ENCODE results near the gene MED1. TPM values are rescaled to one million over a fixed set of nuclear protein-coding genes. Genes with fewer than 3 reads are reported as not detected.

MED1 gene
- total and polyA plus RNA-seq, 8 donors: 5.1 to 48.7 (median 12.5) TPM

GRCh38 chr17:39393736-39394135, 57.3 kb downstream of the MED1 start:
- no peak for TF ChIP-seq POLR2AphosphoS5 (IDR thresholded peaks at IDR 0.05)
- TF ChIP-seq, protein P1, sequence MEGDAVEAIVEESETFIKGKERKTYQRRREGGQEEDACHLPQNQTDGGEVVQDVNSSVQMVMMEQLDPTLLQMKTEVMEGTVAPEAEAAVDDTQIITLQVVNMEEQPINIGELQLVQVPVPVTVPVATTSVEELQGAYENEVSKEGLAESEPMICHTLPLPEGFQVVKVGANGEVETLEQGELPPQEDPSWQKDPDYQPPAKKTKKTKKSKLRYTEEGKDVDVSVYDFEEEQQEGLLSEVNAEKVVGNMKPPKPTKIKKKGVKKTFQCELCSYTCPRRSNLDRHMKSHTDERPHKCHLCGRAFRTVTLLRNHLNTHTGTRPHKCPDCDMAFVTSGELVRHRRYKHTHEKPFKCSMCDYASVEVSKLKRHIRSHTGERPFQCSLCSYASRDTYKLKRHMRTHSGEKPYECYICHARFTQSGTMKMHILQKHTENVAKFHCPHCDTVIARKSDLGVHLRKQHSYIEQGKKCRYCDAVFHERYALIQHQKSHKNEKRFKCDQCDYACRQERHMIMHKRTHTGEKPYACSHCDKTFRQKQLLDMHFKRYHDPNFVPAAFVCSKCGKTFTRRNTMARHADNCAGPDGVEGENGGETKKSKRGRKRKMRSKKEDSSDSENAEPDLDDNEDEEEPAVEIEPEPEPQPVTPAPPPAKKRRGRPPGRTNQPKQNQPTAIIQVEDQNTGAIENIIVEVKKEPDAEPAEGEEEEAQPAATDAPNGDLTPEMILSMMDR (IDR thresholded peaks at IDR 0.05): no peak

GRCh38 chr17:39391448-39391847, 59.6 kb downstream of the MED1 start:
- Histone ChIP-seq H3K27me3 (no peaks in the 10 kb centered on the region), H3K4me3 (no peak overlapping the region), H3K9me3 (no peaks in the 10 kb centered on the region), H3K27ac (no peak overlapping the region), H3K4me1 (peaks cover 0 to 40% (median 9%) of the 10 kb centered on the region in 4 donors), H3K36me3 (peaks cover 0 to 23% (median 9%) of the 10 kb centered on the region in 4 donors)
- 85 to 92% (median 89%) methylated on average over 5 of the region's 5 CpGs for WGBS, 5 donors
- TF ChIP-seq POLR2A (IDR thresholded peaks at IDR 0.05): no peak
- TF ChIP-seq, protein P1 (IDR thresholded peaks at IDR 0.05): no peak
- no peak for TF ChIP-seq EP300 (IDR thresholded peaks at IDR 0.05)
- TF ChIP-seq POLR2AphosphoS5 (IDR thresholded peaks at IDR 0.05): no peak
- intact Hi-C loops (cut with DNase I; ENCODE audit: low total_unique reads): no loop called here
- DNase-seq: no peak

More at GRCh38 chr17:39393736-39394135, 57.3 kb downstream of the MED1 start:
- intact Hi-C loops (cut with DNase I; ENCODE audit: low total_unique reads): no loop called here
- Histone ChIP-seq H3K27me3 (no peaks in the 10 kb centered on the region), H3K27ac (no peak overlapping the region), H3K9me3 (no peaks in the 10 kb centered on the region), H3K36me3 (peaks cover 0 to 1% (median under 1%) of the 10 kb centered on the region in 4 donors), H3K4me1 (peaks cover 0 to 60% (median 19%) of the 10 kb centered on the region in 4 donors), H3K4me3 (no peak overlapping the region)
- DNase-seq: peak in 1 of 2 donors; percentile 10
- WGBS, 5 donors: 48 to 60% (median 58%) methylated on average over 2 of the region's 2 CpGs

DNA sequence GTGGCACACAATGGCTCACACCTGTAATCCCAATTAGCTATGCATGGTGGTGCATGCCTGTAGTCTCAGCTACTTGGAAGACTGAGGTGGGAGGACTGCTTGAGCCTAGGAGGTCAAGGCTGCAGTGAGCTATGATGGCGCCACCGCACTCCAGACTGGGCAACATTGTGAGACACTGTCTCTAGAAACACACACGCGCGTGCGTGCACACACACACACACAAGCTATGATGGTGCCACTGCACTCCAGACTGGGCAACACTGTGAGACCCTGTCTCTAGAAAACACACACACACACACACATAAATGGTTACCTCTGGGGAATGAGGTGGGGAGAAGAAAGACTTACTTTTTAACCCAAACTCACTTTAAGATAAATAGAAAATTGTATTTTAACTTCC, 66.0 kb downstream of the MED1 start:
- H3K4me1 ChIP-seq: peaks cover 0 to 9% (median 6%) of the 10 kb centered on the region in 4 donors
- TF ChIP-seq POLR2A (IDR thresholded peaks at IDR 0.05): no peak
- TF ChIP-seq EP300 (IDR thresholded peaks at IDR 0.05): no peak
- no peak for TF ChIP-seq POLR2AphosphoS5 (IDR thresholded peaks at IDR 0.05)
- TF ChIP-seq, protein P1 (IDR thresholded peaks at IDR 0.05): no peak
- WGBS, 5 donors: 95 to 99% (median 99%) methylated on average over 6 of the region's 6 CpGs
- peaks cover 0 to 23% (median 9%) of the 10 kb centered on the region in 4 donors for H3K36me3 ChIP-seq
- no peak for DNase-seq
- no peak overlapping the region for H3K4me3 ChIP-seq
- H3K27ac ChIP-seq: no peak overlapping the region
- no peaks in the 10 kb centered on the region for H3K9me3 ChIP-seq
- no peaks in the 10 kb centered on the region for H3K27me3 ChIP-seq
- intact Hi-C loops (cut with DNase I; ENCODE audit: low total_unique reads): no loop called here

GRCh38 chr17:39380144-39380543, 70.9 kb downstream of the MED1 start:
- H3K4me3 ChIP-seq: no peak overlapping the region
- H3K36me3 ChIP-seq: no peaks in the 10 kb centered on the region
- H3K4me1 ChIP-seq: peaks cover 0 to 26% (median 12%) of the 10 kb centered on the region in 4 donors
- no peaks in the 10 kb centered on the region for H3K27me3 ChIP-seq
- 75 to 91% (median 81%) methylated on average over 2 of the region's 2 CpGs for WGBS, 5 donors
- H3K9me3 ChIP-seq: no peaks in the 10 kb centered on the region
- DNase-seq: no peak
- intact Hi-C loops (cut with DNase I; ENCODE audit: low total_unique reads): no loop called here
- H3K27ac ChIP-seq: no peak overlapping the region
- TF ChIP-seq, protein P1 (IDR thresholded peaks at IDR 0.05): no peak
- no peak for TF ChIP-seq POLR2A (IDR thresholded peaks at IDR 0.05)
- no peak for TF ChIP-seq POLR2AphosphoS5 (IDR thresholded peaks at IDR 0.05)
- TF ChIP-seq EP300 (IDR thresholded peaks at IDR 0.05): no peak

Data from stomach (tissue), 9 donors.